SU-DHL-6 (cell line): ENCODE results near the gene UBB.
"Not testable (repeated sequence)": the region's sequence is repeated elsewhere in the genome, so short reads cannot be mapped to it uniquely, and the experiment has no call there.

Experiments used
- EZH2phosphoT487 ChIP-seq: fragments of 200-600 bp; sonication (generic), shearing (Covaris generic); conservative IDR thresholded peaks from 2 replicates; pipeline ENCODE4 v1.6.1; 2018; ENCODE audit warnings: mild to moderate bottlenecking, antibody characterized with exemption, low read length, moderate library complexity, mixed read lengths
- TF ChIP-seq, protein P1 (sequence below): fragments of 200-600 bp; sonication (generic); IDR thresholded peaks from one replicate; pipeline ENCODE4 v1.5.1; 2017; ENCODE audit warnings: antibody characterized with exemption, mild to moderate bottlenecking, low read length, moderate library complexity; ENCODE audit not compliant: insufficient read depth, poor library complexity, severe bottlenecking

GRCh38 chr17:16395887-16396286 lies 15.0 kb downstream of the UBB start:
- TF ChIP-seq, protein P1, sequence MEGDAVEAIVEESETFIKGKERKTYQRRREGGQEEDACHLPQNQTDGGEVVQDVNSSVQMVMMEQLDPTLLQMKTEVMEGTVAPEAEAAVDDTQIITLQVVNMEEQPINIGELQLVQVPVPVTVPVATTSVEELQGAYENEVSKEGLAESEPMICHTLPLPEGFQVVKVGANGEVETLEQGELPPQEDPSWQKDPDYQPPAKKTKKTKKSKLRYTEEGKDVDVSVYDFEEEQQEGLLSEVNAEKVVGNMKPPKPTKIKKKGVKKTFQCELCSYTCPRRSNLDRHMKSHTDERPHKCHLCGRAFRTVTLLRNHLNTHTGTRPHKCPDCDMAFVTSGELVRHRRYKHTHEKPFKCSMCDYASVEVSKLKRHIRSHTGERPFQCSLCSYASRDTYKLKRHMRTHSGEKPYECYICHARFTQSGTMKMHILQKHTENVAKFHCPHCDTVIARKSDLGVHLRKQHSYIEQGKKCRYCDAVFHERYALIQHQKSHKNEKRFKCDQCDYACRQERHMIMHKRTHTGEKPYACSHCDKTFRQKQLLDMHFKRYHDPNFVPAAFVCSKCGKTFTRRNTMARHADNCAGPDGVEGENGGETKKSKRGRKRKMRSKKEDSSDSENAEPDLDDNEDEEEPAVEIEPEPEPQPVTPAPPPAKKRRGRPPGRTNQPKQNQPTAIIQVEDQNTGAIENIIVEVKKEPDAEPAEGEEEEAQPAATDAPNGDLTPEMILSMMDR: not testable (repeated sequence)
- not testable (repeated sequence) for TF ChIP-seq EZH2phosphoT487
